CD4-positive, alpha-beta memory T cell (primary cell): Measurements from ENCODE around the gene CDH2. TPM values are rescaled to one million over a fixed set of nuclear protein-coding genes. Genes with fewer than 3 reads are reported as not detected.

Source experiments
- CTCF ChIA-PET: fragments of 350-600 bp; sonication (Branson Sonifier 250); formaldehyde crosslinking; loops from one replicate; lab custom pipeline; 2021; ENCODE audit warnings: inconsistent platforms; ENCODE audit not compliant: partially characterized antibody; lab: Charles Lee
- POLR2A ChIA-PET: fragments of 350-600 bp; sonication (Branson Sonifier 250); formaldehyde crosslinking; loops from one replicate; lab custom pipeline; 2021; ENCODE audit not compliant: partially characterized antibody; lab: Charles Lee
- DNase-seq, 5 donors: peaks; one replicate each; pipeline versions ENCODE4 v3.0.0 to v3.0.0-alpha.2; 2020 to 2022; ENCODE audit warnings: mixed read lengths in 1 of 5
- H3K27ac ChIP-seq: one replicate; pipeline ENCODE4 v1.7.0; 2013; ENCODE audit warnings: low read depth, low read length
- H3K27me3 ChIP-seq: 2 replicates; pipeline ENCODE4 v1.7.0; 2013; ENCODE audit warnings: mild to moderate bottlenecking, low read length, moderate library complexity; ENCODE audit not compliant: insufficient read depth
- H3K36me3 ChIP-seq: 2 replicates; pipeline ENCODE4 v1.7.0; 2013; ENCODE audit warnings: mild to moderate bottlenecking, low read length, moderate library complexity; ENCODE audit not compliant: insufficient read depth
- H3K4me1 ChIP-seq: 2 replicates; pipeline ENCODE4 v1.7.0; 2013; ENCODE audit warnings: mild to moderate bottlenecking, low read length, moderate library complexity; ENCODE audit not compliant: insufficient read depth
- H3K4me3 ChIP-seq, 2 donors: one replicate each; pipeline ENCODE4 v1.7.0; 2013; ENCODE audit warnings: low read length in 2 of 2, mild to moderate bottlenecking in 1 of 2
- H3K9me3 ChIP-seq, 2 donors: one replicate each; pipeline ENCODE4 v1.7.0; 2013; ENCODE audit warnings: low read length in 2 of 2, control low read depth in 1 of 2; ENCODE audit not compliant: control insufficient read depth in 1 of 2
- H3K27ac Mint-ChIP-seq, 7 donors: one replicate each; pipeline ENCODE4 v1.8.0; 2020 to 2021; ENCODE audit warnings: mixed read lengths in 7 of 7, mild to moderate bottlenecking in 6 of 7, inconsistent platforms in 3 of 7, moderate library complexity in 3 of 7
- H3K27me3 Mint-ChIP-seq, 2 donors: one replicate each; pipeline ENCODE4 v1.8.0; 2020 to 2021; ENCODE audit warnings: mixed read lengths in 2 of 2
- H3K36me3 Mint-ChIP-seq, 2 donors: one replicate each; pipeline ENCODE4 v1.8.0; 2020 to 2021; ENCODE audit warnings: mixed read lengths in 2 of 2, inconsistent platforms in 1 of 2, mild to moderate bottlenecking in 1 of 2
- H3K4me1 Mint-ChIP-seq, 4 donors: one replicate each; pipeline ENCODE4 v1.8.0; 2020 to 2021; ENCODE audit warnings: mixed read lengths in 4 of 4, mild to moderate bottlenecking in 1 of 4
- H3K4me3 Mint-ChIP-seq, 8 donors: one replicate each; pipeline ENCODE4 v1.8.0; 2020 to 2021; ENCODE audit warnings: mixed read lengths in 8 of 8, mild to moderate bottlenecking in 7 of 8, moderate library complexity in 6 of 8, inconsistent platforms in 3 of 8
- H3K9me3 Mint-ChIP-seq, 8 donors: one replicate each; pipeline ENCODE4 v1.8.0; 2020 to 2021; ENCODE audit warnings: mixed read lengths in 8 of 8, mild to moderate bottlenecking in 5 of 8, inconsistent platforms in 3 of 8, moderate library complexity in 1 of 8
- intact Hi-C: fragments of 100-400 bp; cut with micrococcal nuclease; formaldehyde crosslinking; loops from one replicate; pipeline ENCODE4 v1.15.1; 2023
- polyA plus RNA-seq, 2 donors: library from polyadenylated mRNA; unstranded; fragments of 300-500 nt; fragmentation: Illumina TruSeq; gene quantifications; one replicate each; pipeline ENCODE4 v1.2.3, GENCODE V29; 2021
- total RNA-seq, 2 experiments: library from RNA; stranded (reverse); gene quantifications; one replicate each; pipeline ENCODE4 v1.2.3, GENCODE V29; 2021

The CDH2 gene
- total and polyA plus RNA-seq, 4 experiments from 2014 or later = not detected

- no peak overlapping the region for H3K27ac Mint-ChIP-seq
- H3K27me3 Mint-ChIP-seq = no peaks in the 10 kb centered on the region
- no peaks in the 10 kb centered on the region for H3K9me3 ChIP-seq
- H3K36me3 ChIP-seq = no peaks in the 10 kb centered on the region
- H3K36me3 Mint-ChIP-seq = no peaks in the 10 kb centered on the region
- peaks cover 0 to 21% (median 6%) of the 10 kb centered on the region in 8 donors for H3K9me3 Mint-ChIP-seq
- no peak overlapping the region for H3K4me3 Mint-ChIP-seq
- POLR2A ChIA-PET = no interaction called here
- no peak overlapping the region for H3K4me3 ChIP-seq
- H3K4me1 ChIP-seq = no peaks in the 10 kb centered on the region
- intact Hi-C loops = no loop called here
- CTCF ChIA-PET = no interaction called here
- H3K27me3 ChIP-seq = no peaks in the 10 kb centered on the region
- no peaks in the 10 kb centered on the region for H3K4me1 Mint-ChIP-seq
- H3K27ac ChIP-seq = no peak overlapping the region
- no peak for DNase-seq
Observed at GRCh38 chr18:28108254-28108653, 68.7 kb downstream of the CDH2 start.

GRCh38 chr18:28099237-28099636, 77.7 kb downstream of the CDH2 start:
- H3K27me3 Mint-ChIP-seq = no peaks in the 10 kb centered on the region
- H3K4me1 Mint-ChIP-seq = no peaks in the 10 kb centered on the region

GRCh38 chr18:28095631-28096030, 81.3 kb downstream of the CDH2 start:
- H3K36me3 Mint-ChIP-seq = no peaks in the 10 kb centered on the region
- ChIA-PET POLR2A (no interaction called here), CTCF (no interaction called here)
- DNase-seq = no peak
- H3K4me1 Mint-ChIP-seq = no peaks in the 10 kb centered on the region
- Histone ChIP-seq H3K4me3 (no peak overlapping the region), H3K9me3 (no peaks in the 10 kb centered on the region), H3K27me3 (no peaks in the 10 kb centered on the region), H3K4me1 (no peaks in the 10 kb centered on the region), H3K36me3 (no peaks in the 10 kb centered on the region), H3K27ac (no peak overlapping the region)
- no peak overlapping the region for H3K27ac Mint-ChIP-seq
- H3K27me3 Mint-ChIP-seq = no peaks in the 10 kb centered on the region
- intact Hi-C loops = no loop called here
- H3K4me3 Mint-ChIP-seq = no peak overlapping the region
- H3K9me3 Mint-ChIP-seq = peaks cover 2 to 24% (median 8%) of the 10 kb centered on the region in 8 donors

More at GRCh38 chr18:28099237-28099636, 77.7 kb downstream of the CDH2 start:
- no peak overlapping the region for H3K4me3 ChIP-seq
- no peaks in the 10 kb centered on the region for H3K4me1 ChIP-seq
- POLR2A ChIA-PET = no interaction called here
- no peaks in the 10 kb centered on the region for H3K9me3 ChIP-seq
- peaks cover 2 to 11% (median 5%) of the 10 kb centered on the region in 8 donors for H3K9me3 Mint-ChIP-seq
- no peak overlapping the region for H3K4me3 Mint-ChIP-seq
- no peaks in the 10 kb centered on the region for H3K36me3 Mint-ChIP-seq
- H3K36me3 ChIP-seq = no peaks in the 10 kb centered on the region
- CTCF ChIA-PET = no interaction called here
- no peak overlapping the region for H3K27ac ChIP-seq
- no peak overlapping the region for H3K27ac Mint-ChIP-seq
- no peaks in the 10 kb centered on the region for H3K27me3 ChIP-seq
- DNase-seq = no peak
- intact Hi-C loops = no loop called here

- no peaks in the 10 kb centered on the region for H3K27me3 Mint-ChIP-seq
- Histone ChIP-seq H3K27ac (no peak overlapping the region), H3K36me3 (no peaks in the 10 kb centered on the region), H3K4me1 (no peaks in the 10 kb centered on the region), H3K4me3 (no peak overlapping the region), H3K9me3 (no peaks in the 10 kb centered on the region), H3K27me3 (no peaks in the 10 kb centered on the region)
- no peaks in the 10 kb centered on the region for H3K36me3 Mint-ChIP-seq
- no peak overlapping the region for H3K27ac Mint-ChIP-seq
- no peak overlapping the region for H3K4me3 Mint-ChIP-seq
- intact Hi-C loops = no loop called here
- no peak for DNase-seq
- peaks cover 2 to 24% (median 10%) of the 10 kb centered on the region in 8 donors for H3K9me3 Mint-ChIP-seq
- ChIA-PET CTCF (no interaction called here), POLR2A (no interaction called here)
- no peaks in the 10 kb centered on the region for H3K4me1 Mint-ChIP-seq
Observed at GRCh38 chr18:28095041-28095440, 81.9 kb downstream of the CDH2 start.

GRCh38 chr18:28091197-28091596, 85.7 kb downstream of the CDH2 start:
- Mint-ChIP-seq H3K4me1 (no peaks in the 10 kb centered on the region), H3K27ac (no peak overlapping the region), H3K36me3 (no peaks in the 10 kb centered on the region), H3K27me3 (no peaks in the 10 kb centered on the region), H3K9me3 (peaks cover 0 to 32% (median 8%) of the 10 kb centered on the region in 8 donors), H3K4me3 (no peak overlapping the region)
- CTCF ChIA-PET = no interaction called here
- no peak for DNase-seq
- Histone ChIP-seq H3K4me3 (no peak overlapping the region), H3K36me3 (no peaks in the 10 kb centered on the region), H3K4me1 (no peaks in the 10 kb centered on the region), H3K27ac (no peak overlapping the region), H3K9me3 (no peaks in the 10 kb centered on the region), H3K27me3 (no peaks in the 10 kb centered on the region)
- intact Hi-C loops = no loop called here
- POLR2A ChIA-PET = no interaction called here

- no peaks in the 10 kb centered on the region for H3K4me1 Mint-ChIP-seq
- no peaks in the 10 kb centered on the region for H3K36me3 ChIP-seq
- no peak overlapping the region for H3K4me3 ChIP-seq
- no peak overlapping the region for H3K27ac ChIP-seq
- POLR2A ChIA-PET = no interaction called here
- no peak overlapping the region for H3K4me3 Mint-ChIP-seq
- no peak overlapping the region for H3K27ac Mint-ChIP-seq
- H3K9me3 ChIP-seq = no peaks in the 10 kb centered on the region
- H3K9me3 Mint-ChIP-seq = peaks cover 3 to 36% (median 12%) of the 10 kb centered on the region in 8 donors
- no peaks in the 10 kb centered on the region for H3K27me3 ChIP-seq
- H3K36me3 Mint-ChIP-seq = no peaks in the 10 kb centered on the region
- H3K4me1 ChIP-seq = no peaks in the 10 kb centered on the region
- no peak for DNase-seq
- H3K27me3 Mint-ChIP-seq = no peaks in the 10 kb centered on the region
- CTCF ChIA-PET = no interaction called here
- intact Hi-C loops = no loop called here
Observed at GRCh38 chr18:28088477-28088876, 88.5 kb downstream of the CDH2 start.

GRCh38 chr18:28086670-28087552, 90.0 kb downstream of the CDH2 start:
- no peak overlapping the region for H3K4me3 Mint-ChIP-seq
- Histone ChIP-seq H3K4me1 (no peaks in the 10 kb centered on the region), H3K4me3 (no peak overlapping the region), H3K36me3 (no peaks in the 10 kb centered on the region), H3K27me3 (no peaks in the 10 kb centered on the region), H3K27ac (no peak overlapping the region), H3K9me3 (no peaks in the 10 kb centered on the region)
- peaks cover 3 to 24% (median 11%) of the 10 kb centered on the region in 8 donors for H3K9me3 Mint-ChIP-seq
- H3K27ac Mint-ChIP-seq = no peak overlapping the region
- H3K4me1 Mint-ChIP-seq = no peaks in the 10 kb centered on the region
- no peak for DNase-seq
- ChIA-PET POLR2A (no interaction called here), CTCF (no interaction called here)
- no peaks in the 10 kb centered on the region for H3K36me3 Mint-ChIP-seq
- intact Hi-C loops = no loop called here
- no peaks in the 10 kb centered on the region for H3K27me3 Mint-ChIP-seq
